A673 (cell line): ENCODE data around the gene LMAN2. TPM values are rescaled to one million over a fixed set of nuclear protein-coding genes. Genes with fewer than 3 reads are reported as not detected.

Source experiments
- BruUV-seq: library from RNA; stranded (reverse); fragments of 400-500 nt; replicated peaks from 2 replicates; lab custom pipeline; 2021; lab: Mats Ljungman, UMichigan
- CTCF ChIA-PET: fragments of 300-600 bp; sonication (Branson Sonifier 250); formaldehyde crosslinking; loops from one replicate; lab custom pipeline; 2022; ENCODE audit warnings: antibody characterized with exemption; lab: Charles Lee
- POLR2A ChIA-PET: fragments of 300-600 bp; sonication (Branson Sonifier 250); formaldehyde crosslinking; loops from one replicate; lab custom pipeline; 2022; ENCODE audit warnings: antibody characterized with exemption; ENCODE audit not compliant: low non-redundant PET; lab: Charles Lee
- DNase-seq: peaks from one replicate; pipeline ENCODE4 v3.0.0-alpha.2; 2015; ENCODE audit warnings: low spot score
- H3K27ac ChIP-seq: fragments of 200-600 bp; sonication (generic); 2 replicates; pipeline ENCODE4 v1.5.1; 2016; ENCODE audit warnings: mixed run types, low read depth, mild to moderate bottlenecking, mixed read lengths, antibody characterized with exemption, low read length; ENCODE audit not compliant: poor library complexity, severe bottlenecking
- H3K27me3 ChIP-seq: fragments of 200-600 bp; sonication (generic); replicated peaks from 2 replicates; pipeline ENCODE4 v1.6.1; 2017; ENCODE audit warnings: mixed run types, low read depth, mild to moderate bottlenecking, mixed read lengths, antibody characterized with exemption, low read length; ENCODE audit not compliant: insufficient read depth, poor library complexity
- H3K36me3 ChIP-seq: fragments of 200-600 bp; sonication (generic); 2 replicates; pipeline ENCODE4 v1.6.1; 2016; ENCODE audit warnings: mixed run types, mild to moderate bottlenecking, mixed read lengths, antibody characterized with exemption, low read length; ENCODE audit not compliant: insufficient read depth, poor library complexity, severe bottlenecking
- H3K4me1 ChIP-seq: fragments of 200-600 bp; sonication (generic); 2 replicates; pipeline ENCODE4 v1.6.1; 2017; ENCODE audit warnings: mixed run types, mild to moderate bottlenecking, mixed read lengths, antibody characterized with exemption, low read length; ENCODE audit not compliant: insufficient read depth, poor library complexity, severe bottlenecking
- H3K4me3 ChIP-seq: fragments of 200-600 bp; sonication (generic); 2 replicates; pipeline ENCODE4 v1.5.1; 2016; ENCODE audit warnings: low read depth, mixed run types, mild to moderate bottlenecking, mixed read lengths, low read length; ENCODE audit not compliant: poor library complexity, severe bottlenecking
- H3K9me3 ChIP-seq: fragments of 200-600 bp; sonication (generic); 2 replicates; pipeline ENCODE4 v1.6.1; 2016; ENCODE audit warnings: mixed run types, low read depth, mild to moderate bottlenecking, mixed read lengths, antibody characterized with exemption, low read length; ENCODE audit not compliant: poor library complexity, severe bottlenecking
- CTCF ChIP-seq: fragments of 300-800, 200-600 bp; sonication (generic); conservative IDR thresholded peaks from 2 replicates; pipeline ENCODE4 v1.5.1; 2017; ENCODE audit warnings: low read depth, mild to moderate bottlenecking, antibody characterized with exemption, low read length, moderate library complexity, mixed read lengths
- EZH2 ChIP-seq: fragments of 200-600 bp; sonication (generic); IDR thresholded peaks from 2 replicates; pipeline ENCODE4 v1.6.1; 2017; ENCODE audit warnings: borderline replicate concordance, low read depth, mild to moderate bottlenecking, mixed read lengths, antibody characterized with exemption, low read length; ENCODE audit not compliant: poor library complexity, severe bottlenecking
- intact Hi-C: fragments of 100-400 bp; cut with micrococcal nuclease; formaldehyde crosslinking; loops from one replicate; pipeline ENCODE4 v1.10.0; 2022; ENCODE audit not compliant: unreplicated experiment
- total RNA-seq: library from RNA; stranded (reverse); gene quantifications from 2 replicates; pipeline ENCODE4 v1.2.3, GENCODE V29; 2021

Gene LMAN2
- total RNA-seq, 1 experiment from 2014 or later: 98.4 TPM

- ChIA-PET POLR2A (no interaction called here), CTCF (no interaction called here)
- no peak for DNase-seq
- Histone ChIP-seq H3K36me3 (peaks cover 45% of the 10 kb centered on the region), H3K4me3 (no peak overlapping the region), H3K27ac (no peak overlapping the region), H3K4me1 (no peaks in the 10 kb centered on the region), H3K9me3 (no peaks in the 10 kb centered on the region), H3K27me3 (no peaks in the 10 kb centered on the region)
- intact Hi-C loops: no loop called here
- TF ChIP-seq CTCF: no peak
- TF ChIP-seq EZH2: no peak
- BruUV-seq: no TSS peak
Measured at GRCh38 chr5:177288191-177288590, 63.3 kb downstream of the LMAN2 start.

Other genes starting within 250 kb of the LMAN2 start
- 74.3 and 76.6 TPM in 2 replicates for gene NSD1, start 217.9 kb downstream of the LMAN2 start, total RNA-seq
- 16.0 and 19.2 TPM in 2 replicates for gene RAB24, start 47.9 kb downstream of the LMAN2 start, total RNA-seq
- gene PRELID1, start 47.9 kb downstream of the LMAN2 start, total RNA-seq: 169 and 194 TPM in 2 replicates
- 15.1 and 19.4 TPM in 2 replicates for gene MXD3, start 39.8 kb downstream of the LMAN2 start, total RNA-seq
- 3.1 and 6.5 TPM in 2 replicates for gene RGS14, start 6.3 kb upstream of the LMAN2 start, total RNA-seq
- gene SLC34A1, start 32.8 kb upstream of the LMAN2 start, total RNA-seq: not detected in 2 replicates
- not detected in 2 replicates for gene PFN3, start 49.0 kb upstream of the LMAN2 start, total RNA-seq
- gene F12, start 57.9 kb upstream of the LMAN2 start, total RNA-seq: 0.81 TPM in 1 of 2 replicates, not detected in the other
- 32.1 and 38.1 TPM in 2 replicates for gene GRK6, start 75.0 kb upstream of the LMAN2 start, total RNA-seq
- gene PRR7, start 95.1 kb upstream of the LMAN2 start, total RNA-seq: 3.0 and 5.3 TPM in 2 replicates
- 271 and 286 TPM in 2 replicates for gene DBN1, start 122.0 kb upstream of the LMAN2 start, total RNA-seq
- gene PDLIM7, start 145.9 kb upstream of the LMAN2 start, total RNA-seq: 116 and 132 TPM in 2 replicates
- gene DOK3, start 158.2 kb upstream of the LMAN2 start, total RNA-seq: 13.1 and 15.0 TPM in 2 replicates
- 82.3 and 87.7 TPM in 2 replicates for gene DDX41, start 165.3 kb upstream of the LMAN2 start, total RNA-seq
- gene FAM193B, start 202.9 kb upstream of the LMAN2 start, total RNA-seq: 43.8 and 53.5 TPM in 2 replicates
- gene TMED9, start 240.5 kb upstream of the LMAN2 start, total RNA-seq: 88.6 and 90.1 TPM in 2 replicates
- gene B4GALT7, start 248.5 kb upstream of the LMAN2 start, total RNA-seq: 15.0 and 17.3 TPM in 2 replicates